Activated T-cell treated with anti-CD3 and anti-CD28 coated beads, Interleukin-2, amount 50 U/mL, for 48 hours (primary cell): ENCODE data around the gene SLC9B1.

Experiments used
- DNase-seq, 2 experiments: peaks; one replicate each; pipeline ENCODE4 v3.0.0-alpha.2; 2020

Gene SLC9B1

DNA sequence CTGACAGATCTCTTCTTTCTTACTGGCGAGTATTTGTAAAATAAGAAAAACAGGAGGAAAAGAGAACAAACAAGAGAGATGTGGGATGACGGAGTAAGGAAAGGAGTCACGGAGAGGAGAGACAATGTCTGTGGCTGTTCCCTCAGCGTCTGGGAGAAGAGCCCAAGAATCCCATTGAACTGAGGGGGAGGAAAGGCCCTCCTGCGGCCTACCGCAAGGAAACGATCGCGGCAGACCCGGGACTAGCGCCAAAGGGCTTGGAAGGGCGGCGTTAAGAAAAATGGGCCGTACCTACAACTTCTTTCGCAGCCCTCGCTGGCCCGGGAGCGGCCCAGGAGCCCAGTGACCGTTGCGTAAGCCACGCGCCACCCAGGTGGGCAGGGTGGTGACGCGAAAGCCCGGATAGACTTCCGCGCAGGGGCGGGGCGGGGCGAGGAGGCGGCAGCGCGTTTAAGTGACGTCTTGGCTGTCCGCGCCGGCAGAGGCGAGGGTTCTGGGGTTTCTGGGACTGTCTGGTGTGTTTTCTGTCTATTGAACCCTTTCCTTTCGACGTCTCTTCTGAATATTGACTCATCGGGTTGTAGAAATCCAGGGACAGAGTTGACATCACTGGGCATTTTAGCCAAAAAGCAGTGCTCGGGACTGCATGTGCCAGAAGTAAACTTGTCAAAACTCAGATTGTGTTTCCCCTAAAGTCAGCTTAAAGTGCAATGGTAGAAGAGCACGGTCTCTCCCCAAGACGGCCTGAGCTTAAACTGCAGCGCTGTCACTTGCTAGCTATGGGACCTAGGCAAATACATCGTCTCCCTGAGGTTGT, at the start of gene SLC9B1:
Gene SLC9B1 (minus strand): TSS at position 398 of the 817 bp plus-strand sequence. CDS start 27,994 bp downstream, outside the sequence.
- peak; percentile 96 to 97 for DNase-seq

DNA sequence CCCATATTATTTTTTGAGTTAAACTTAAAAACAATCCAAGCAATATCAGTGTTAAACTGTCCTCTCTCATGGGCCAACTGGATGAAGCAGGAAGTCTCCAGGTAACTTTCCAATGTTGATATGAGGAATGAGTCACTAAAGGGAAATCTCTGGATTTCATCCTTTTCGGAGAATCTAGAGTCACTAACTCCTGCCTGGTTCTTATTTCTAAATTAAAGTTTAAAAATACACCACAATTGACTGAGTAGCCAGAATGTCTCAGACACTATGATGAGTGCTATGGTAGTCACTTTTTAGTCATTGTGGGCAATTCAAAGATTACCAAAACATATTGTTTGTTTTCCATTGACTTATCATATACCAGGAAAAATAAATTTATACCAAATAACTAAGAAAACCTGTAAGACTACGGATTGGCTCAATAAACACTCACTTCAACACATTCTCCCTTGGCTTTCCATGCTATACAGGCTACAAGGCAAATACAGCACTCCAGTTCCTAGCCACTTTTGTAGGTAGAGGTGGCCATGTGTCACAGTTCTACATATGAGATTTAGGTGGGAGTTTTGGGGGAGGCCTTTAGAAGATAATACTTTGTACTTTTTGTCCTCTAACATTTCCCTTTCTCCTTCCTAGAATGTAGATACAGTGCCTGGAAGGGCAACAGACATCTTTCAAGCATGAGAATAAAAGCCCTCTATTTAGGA, 48.5 kb upstream of the SLC9B1 start:
- no peak for DNase-seq

DNA sequence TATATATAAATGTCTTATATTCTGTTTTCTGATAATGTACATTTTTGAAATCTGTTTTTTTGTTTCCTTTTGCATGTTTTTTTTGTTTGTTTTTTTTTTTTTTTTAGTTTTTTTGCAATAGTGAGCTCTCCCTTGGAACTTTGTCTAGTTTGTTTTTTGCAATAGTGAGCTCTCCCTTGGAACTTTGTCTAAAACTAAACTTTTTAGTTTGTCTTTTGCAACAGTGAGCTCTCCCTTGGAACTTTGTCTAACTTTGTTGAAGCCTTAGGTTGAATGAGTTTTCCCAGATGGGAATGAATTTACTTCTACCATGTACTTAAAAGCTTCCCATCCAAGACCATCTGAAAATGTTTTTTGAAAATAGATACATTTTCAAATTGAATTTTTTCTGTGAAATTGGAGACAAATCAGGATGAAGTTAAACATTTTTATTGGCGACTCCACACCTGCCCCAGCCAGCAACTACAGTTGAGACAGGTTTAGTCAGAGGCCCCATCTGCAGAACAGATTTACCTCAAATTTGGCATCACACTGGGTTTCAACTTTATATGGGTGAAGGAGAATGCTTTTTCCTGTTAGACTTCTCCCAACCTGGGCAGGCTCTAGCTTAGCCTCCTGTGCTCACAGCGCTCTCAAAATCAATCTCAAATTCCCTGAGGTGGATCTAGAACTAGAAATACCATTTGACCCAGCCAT, 41.1 kb upstream of the SLC9B1 start:
- no peak for DNase-seq

DNA sequence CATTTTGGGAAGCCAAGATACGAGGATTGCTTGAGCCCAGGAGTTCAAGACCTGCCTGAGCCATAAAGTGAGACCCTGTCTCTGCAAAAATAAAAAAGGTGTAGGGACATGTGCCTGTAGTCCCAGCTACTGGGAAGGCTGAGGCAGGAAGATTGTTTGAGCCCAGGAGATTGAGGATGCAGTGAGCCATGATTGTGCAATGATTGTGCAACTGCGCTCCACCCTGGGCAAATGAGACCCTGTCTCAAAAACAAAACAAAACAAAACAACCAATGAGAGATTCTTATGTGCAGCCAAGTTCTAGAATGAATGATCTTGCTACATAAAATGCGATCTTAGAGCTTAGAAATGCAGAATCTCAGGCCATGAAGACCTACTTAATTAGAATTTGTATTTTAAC, 34.5 kb upstream of the SLC9B1 start:
- no peak for DNase-seq

GRCh38 chr4:103052779-103053178, 33.3 kb upstream of the SLC9B1 start:
- DNase-seq = no peak

DNA sequence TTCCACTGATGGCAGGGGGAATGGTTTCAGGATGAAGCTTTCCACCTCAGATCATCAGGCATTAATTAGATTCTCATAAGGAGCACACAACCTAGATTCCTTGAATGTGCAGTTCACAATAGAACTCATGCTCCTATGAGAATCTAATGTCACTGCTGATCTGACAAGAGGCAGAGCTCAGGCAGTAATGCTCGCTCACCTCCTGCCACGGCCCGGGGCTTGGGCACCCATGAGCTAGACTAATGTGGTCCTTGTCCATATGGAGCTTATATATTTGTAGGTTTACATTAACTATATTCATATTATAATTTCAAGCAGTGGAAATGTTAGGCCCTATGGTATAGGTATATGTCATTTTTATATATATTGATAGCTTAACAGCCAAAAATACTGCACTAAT, 32.6 kb upstream of the SLC9B1 start:
- DNase-seq = no peak

GRCh38 chr4:103050736-103051436, 31.4 kb upstream of the SLC9B1 start:
- DNase-seq = no peak

DNA sequence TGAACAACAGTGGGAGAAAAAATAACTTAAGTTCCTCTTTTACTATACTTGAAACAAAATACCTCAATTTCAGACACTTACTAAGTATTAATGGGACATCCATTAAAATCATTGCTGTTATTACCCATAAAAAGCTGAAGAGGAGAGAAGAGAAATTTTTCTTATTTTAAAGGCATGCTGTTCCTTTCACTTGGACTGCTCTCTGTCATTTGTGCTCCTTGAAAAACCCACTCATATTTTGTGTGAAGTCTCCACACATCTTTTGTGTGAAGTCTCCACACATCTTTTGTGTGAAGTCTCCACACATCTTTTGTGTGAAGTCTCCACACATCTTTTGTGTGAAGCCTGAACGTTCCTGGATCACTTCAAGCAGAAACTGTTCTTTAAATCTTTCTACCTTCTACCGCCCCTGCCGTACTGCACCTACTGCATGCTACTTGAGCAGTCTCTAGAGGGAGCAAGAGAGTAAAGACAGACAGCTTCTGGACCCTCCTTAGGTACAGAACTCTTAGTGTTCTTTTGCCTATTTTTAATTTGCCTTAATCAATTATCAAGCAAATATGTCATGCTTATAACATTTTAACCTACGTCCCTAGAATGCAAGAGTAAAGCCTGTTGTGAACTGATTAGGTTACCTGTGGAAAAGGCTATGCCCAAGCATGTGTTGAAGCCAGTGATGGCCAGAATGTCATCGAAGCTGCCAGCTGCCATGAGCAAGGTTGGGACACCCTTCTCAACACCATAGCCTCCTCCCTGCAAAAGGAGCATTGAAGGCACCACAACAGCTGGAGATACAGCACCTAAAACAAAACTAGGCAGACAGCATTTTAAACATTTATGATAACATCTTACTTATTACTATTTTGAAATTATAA, 27.1 kb upstream of the SLC9B1 start:
- peak; percentile 36 for DNase-seq

DNA sequence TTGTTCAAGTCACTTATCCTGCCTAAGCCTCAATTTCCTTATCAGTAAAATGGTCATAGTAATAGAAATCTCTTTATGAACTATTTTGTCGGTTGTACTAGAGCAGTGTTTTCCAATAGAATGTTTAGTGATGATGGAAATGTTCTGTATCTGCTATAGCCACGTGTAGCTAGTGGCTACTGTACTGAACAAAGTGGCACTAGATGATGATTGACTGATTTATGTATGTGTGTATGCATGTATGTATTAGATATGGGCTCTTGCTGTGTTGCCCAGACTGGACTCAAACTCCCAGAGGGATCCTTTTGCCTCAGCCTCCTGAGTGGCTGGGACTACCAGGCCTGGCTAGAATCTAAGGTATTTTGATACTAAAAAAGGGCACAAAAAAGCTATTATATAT, 24.7 kb upstream of the SLC9B1 start:
- no peak for DNase-seq

DNA sequence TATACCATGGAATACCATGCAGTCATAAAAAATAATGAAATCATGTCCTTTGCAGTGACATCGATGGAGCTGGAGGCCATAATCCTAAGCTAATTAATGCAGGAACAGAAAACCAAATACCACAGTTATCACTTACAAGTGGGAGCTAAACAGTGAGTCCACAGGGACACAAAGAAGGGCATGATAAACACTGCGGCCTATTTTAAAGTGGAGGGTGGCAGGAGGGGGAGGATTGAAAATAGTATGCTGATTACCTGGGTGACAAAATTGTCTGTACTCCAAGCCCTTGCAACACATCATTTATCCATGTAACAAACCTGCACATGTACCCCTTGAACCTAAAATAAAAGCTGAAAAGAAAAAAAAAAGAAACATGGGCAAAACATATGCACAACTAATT, 16.7 kb upstream of the SLC9B1 start:
- no peak for DNase-seq

DNA sequence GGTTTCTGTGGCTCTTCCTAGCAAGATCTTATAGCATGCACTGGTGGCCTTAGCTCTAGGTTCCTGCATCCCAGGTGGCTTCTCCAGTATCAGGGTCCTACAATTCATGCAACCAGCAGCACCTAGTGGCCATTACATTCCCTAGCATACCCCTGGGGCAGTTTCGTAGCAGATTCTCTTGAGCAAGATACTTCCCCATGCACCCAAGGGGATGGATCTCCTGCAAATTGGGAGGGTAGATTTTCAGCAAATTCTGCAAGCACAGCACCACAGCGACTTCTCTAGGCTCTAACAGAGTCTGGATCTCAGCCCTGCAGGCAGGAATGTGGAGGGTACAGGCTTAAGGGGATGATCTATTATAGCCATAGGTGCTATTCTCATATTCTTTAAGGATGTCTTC, 13.1 kb upstream of the SLC9B1 start:
- no peak for DNase-seq

- no peak for DNase-seq
Observed at GRCh38 chr4:103030791-103031190, 11.3 kb upstream of the SLC9B1 start.

DNA sequence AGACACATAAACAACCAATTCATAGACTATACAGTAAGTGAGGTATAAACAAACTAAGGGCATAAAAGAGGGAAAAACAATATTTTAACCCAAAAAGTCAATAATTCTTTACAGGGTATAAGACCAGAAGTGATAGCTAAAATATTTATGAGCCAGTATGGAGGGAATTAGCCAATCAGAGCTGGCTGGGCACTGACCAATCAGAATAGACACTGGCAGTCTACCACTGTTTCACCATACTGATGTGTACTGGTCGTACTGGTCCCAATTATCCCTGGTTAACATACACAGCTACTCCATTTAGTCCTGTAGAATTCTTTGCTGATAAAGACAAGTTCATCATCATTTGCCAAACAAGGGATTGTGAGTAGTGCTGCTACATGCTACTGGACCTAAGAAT, 9.8 kb upstream of the SLC9B1 start:
- no peak for DNase-seq

DNA sequence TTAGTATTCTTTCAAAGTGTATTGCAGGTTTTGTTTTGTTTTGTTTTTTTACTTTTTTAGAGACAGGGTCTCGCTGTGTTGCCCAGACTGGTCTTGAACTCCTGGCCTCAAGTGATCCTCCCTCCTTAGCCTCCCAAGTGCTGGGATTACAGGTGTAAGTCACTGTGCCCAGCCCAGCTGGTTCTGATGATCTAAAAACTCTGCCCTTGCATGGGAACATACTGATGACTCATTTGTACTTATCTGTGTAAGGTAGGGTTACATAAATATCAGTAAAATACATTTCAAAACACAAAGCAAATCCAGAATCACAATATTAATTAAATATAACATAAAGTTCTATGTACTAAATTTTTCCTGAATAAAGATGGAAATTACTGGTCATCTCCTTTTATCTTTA, 7.4 kb upstream of the SLC9B1 start:
- no peak for DNase-seq

DNA sequence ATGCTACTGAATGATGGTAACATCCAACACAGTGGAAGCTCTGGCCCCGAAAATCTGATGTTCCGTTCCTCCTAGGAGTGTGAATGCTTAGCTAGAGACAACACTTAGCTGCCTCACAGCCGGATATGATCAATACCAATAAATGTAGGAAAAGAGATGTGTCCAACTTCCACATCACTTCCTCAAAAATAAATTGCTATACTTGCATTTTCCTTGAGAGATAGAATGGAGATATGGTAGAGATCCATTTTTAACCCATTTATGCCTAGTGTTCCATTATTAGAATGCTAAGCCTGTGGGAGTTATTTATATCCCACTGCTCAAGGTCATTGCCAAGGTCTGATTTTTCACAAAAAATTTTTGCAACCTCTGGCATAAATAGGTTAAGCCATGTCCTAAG, 5.5 kb upstream of the SLC9B1 start:
- DNase-seq = no peak

- DNase-seq = no peak
Observed at GRCh38 chr4:103021120-103021519, 1.6 kb upstream of the SLC9B1 start.

GRCh38 chr4:103018391-103019307, 856 bp downstream of the SLC9B1 start:
- peak; percentile 28 to 34 for DNase-seq

DNA sequence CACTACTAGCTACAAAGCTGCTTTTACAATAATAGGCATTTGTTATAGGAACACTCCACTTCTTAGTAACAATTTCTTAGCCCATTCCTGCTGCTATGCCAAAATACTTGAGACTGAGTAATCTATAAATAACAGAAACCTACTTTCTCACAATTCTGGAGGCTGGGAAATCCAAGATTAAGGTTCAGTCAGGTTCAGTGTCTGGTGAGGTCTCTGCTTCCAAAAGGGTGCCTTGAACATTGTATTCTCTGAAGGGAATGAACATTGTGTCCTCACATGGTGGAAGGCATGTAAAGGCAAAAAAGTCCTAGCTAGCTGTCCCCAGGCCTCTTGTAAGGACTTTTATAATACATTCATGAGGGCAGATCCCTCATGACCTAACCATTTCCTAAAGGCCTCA, 7.0 kb downstream of the SLC9B1 start:
- DNase-seq = no peak

DNA sequence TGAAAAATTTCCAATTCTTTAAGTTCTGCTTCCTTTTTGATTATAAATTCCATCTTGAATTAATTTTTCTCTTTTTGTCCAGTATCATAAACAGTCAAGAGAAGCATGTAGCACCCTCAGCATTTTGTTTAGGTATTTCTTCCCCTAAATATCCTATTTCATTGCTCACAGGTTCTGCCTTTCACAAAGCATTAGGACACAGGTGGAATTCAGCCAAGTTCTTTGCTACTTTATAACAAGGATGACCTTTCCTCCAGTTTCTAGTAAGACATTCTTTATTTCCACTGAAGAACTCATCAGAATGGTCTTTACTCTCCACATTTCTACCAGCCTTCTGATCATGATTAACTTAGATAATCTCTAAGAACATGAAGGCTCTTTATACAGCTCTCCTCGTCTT, 7.4 kb downstream of the SLC9B1 start:
- DNase-seq = no peak

GRCh38 chr4:103011378-103012025, 8.0 kb downstream of the SLC9B1 start:
- no peak for DNase-seq
